Breast epithelium (tissue), 4 donors: Measurements from ENCODE around the gene SLC6A1. TPM values are rescaled to one million over a fixed set of nuclear protein-coding genes. Genes with fewer than 3 reads are reported as not detected.

Source experiments
- DNase-seq, 2 donors: peaks; one replicate each; pipeline ENCODE4 v3.0.0-alpha.2; 2019; ENCODE audit warnings: low spot score in 2 of 2
- H3K27ac ChIP-seq, 2 donors: fragments of 200-600 bp; sonication (generic) in 1 of 2; one replicate each; pipeline ENCODE4 v1.5.1; 2016 to 2019; ENCODE audit warnings: mild to moderate bottlenecking in 1 of 2
- H3K27me3 ChIP-seq, 2 donors: fragments of 200-600 bp; sonication (generic) in 1 of 2; one replicate each; pipeline versions ENCODE4 v1.5.1 to v1.6.0; 2017 to 2019; ENCODE audit warnings: control low read depth in 1 of 2, mild to moderate bottlenecking in 1 of 2
- H3K36me3 ChIP-seq: fragments of 200-600 bp; one replicate; pipeline ENCODE4 v1.5.1; 2019
- H3K4me1 ChIP-seq, 2 donors: fragments of 200-600 bp; sonication (generic); one replicate each; pipeline ENCODE4 v1.5.1; 2016 to 2019; ENCODE audit warnings: control low read depth in 1 of 2
- H3K4me3 ChIP-seq, 3 donors: fragments of 200-600 bp; sonication (generic); 1 replicate in 2 of 3; 2 replicates in 1 of 3; pipeline ENCODE4 v1.5.1; 2016 to 2019; ENCODE audit warnings: mild to moderate bottlenecking in 3 of 3, moderate library complexity in 2 of 3
- H3K9me3 ChIP-seq, 2 donors: fragments of 200-600 bp; sonication (generic) in 1 of 2; one replicate each; pipeline ENCODE4 v1.5.1; 2016 to 2019; ENCODE audit warnings: control low read depth in 1 of 2
- POLR2A ChIP-seq: fragments of 450-650 bp; IDR thresholded peaks from one replicate; pipeline ENCODE4 v1.6.1; 2016; ENCODE audit warnings: antibody characterized with exemption, mild to moderate bottlenecking, moderate library complexity
- POLR2AphosphoS5 ChIP-seq, 3 donors: sonication (generic); formaldehyde crosslinking; IDR thresholded peaks; one replicate each; pipeline ENCODE4 v1.6.1; 2017; ENCODE audit warnings: antibody characterized with exemption in 3 of 3
- intact Hi-C: fragments of 100-400 bp; cut with DNase I; formaldehyde crosslinking; loops from one replicate; pipeline ENCODE4 v1.15.1; 2023; ENCODE audit warnings: low total_unique reads
- total RNA-seq, 3 donors: library from RNA; depleted of rRNA; stranded (reverse); fragments of >200 nt; gene quantifications; one replicate each; pipeline ENCODE4 v1.1.0, GENCODE V29; 2016
- TF ChIP-seq, protein P1 (sequence below), 3 donors: fragments of 450-650 bp; IDR thresholded peaks; one replicate each; pipeline ENCODE4 v1.5.1; 2016 to 2017; ENCODE audit warnings: antibody characterized with exemption in 3 of 3, mild to moderate bottlenecking in 3 of 3, moderate library complexity in 3 of 3

SLC6A1 gene
- total RNA-seq, 3 donors from 2014 or later = under 0.01 to 0.32 (median 0.29) TPM

DNA sequence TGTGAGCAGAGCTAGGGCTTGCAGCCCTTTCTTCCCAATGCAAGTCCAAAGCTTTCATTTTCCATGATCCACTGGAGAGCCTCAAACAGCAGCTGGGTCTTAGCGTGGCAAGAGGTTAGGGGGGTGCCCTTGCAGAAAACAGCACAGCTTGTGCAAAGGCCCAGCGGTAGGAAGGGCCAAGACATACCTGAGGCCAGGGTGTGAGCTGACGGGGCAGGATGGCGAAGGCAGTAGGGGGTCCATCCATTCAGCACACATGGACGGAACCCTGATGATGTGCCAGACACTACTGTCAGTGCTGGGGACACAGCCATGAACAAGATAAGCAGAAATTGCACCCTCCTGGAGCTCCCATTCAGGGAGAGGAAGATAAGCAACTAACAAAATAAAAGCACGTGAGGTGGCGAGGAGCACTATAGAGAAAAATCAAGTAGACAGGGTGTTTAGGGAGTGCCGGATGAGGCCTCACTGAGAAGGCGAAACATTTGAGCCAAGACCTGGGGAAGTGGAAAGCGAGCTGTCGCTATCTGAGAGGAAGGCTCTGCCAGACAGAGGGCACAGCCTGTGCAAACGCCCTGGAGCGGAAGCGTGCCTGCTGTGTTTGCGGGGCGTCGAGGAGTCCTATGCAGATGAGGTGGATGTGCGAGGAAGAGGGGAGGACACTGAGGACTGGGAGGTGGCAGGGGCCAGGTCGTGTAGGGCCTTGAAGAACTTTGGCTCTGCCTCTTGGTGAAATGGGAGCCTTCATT, 43.4 kb downstream of the SLC6A1 start:
- Histone ChIP-seq H3K27me3 (peaks cover 0 to 33% of the 10 kb centered on the region in 2 donors), H3K27ac (no peak overlapping the region)
- intact Hi-C loops = no loop called here

GRCh38 chr3:11037241-11037873, 44.8 kb downstream of the SLC6A1 start:
- Histone ChIP-seq H3K4me1 (no peaks in the 10 kb centered on the region), H3K36me3 (no peaks in the 10 kb centered on the region), H3K27ac (no peak overlapping the region), H3K4me3 (peak overlapping the region in 1 of 3 donors; percentile 8), H3K27me3 (peaks cover 0 to 33% of the 10 kb centered on the region in 2 donors), H3K9me3 (no peaks in the 10 kb centered on the region)
- intact Hi-C loops = no loop called here
- TF ChIP-seq, protein P1, sequence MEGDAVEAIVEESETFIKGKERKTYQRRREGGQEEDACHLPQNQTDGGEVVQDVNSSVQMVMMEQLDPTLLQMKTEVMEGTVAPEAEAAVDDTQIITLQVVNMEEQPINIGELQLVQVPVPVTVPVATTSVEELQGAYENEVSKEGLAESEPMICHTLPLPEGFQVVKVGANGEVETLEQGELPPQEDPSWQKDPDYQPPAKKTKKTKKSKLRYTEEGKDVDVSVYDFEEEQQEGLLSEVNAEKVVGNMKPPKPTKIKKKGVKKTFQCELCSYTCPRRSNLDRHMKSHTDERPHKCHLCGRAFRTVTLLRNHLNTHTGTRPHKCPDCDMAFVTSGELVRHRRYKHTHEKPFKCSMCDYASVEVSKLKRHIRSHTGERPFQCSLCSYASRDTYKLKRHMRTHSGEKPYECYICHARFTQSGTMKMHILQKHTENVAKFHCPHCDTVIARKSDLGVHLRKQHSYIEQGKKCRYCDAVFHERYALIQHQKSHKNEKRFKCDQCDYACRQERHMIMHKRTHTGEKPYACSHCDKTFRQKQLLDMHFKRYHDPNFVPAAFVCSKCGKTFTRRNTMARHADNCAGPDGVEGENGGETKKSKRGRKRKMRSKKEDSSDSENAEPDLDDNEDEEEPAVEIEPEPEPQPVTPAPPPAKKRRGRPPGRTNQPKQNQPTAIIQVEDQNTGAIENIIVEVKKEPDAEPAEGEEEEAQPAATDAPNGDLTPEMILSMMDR (IDR thresholded peaks at IDR 0.05) = no peak
- no peak for TF ChIP-seq POLR2A
- TF ChIP-seq POLR2AphosphoS5 (IDR thresholded peaks at IDR 0.05) = no peak
- DNase-seq = no peak

More for the DNA sequence above, 43.4 kb downstream of the SLC6A1 start:
- Histone ChIP-seq H3K36me3 (no peaks in the 10 kb centered on the region), H3K4me1 (no peaks in the 10 kb centered on the region), H3K4me3 (no peak overlapping the region), H3K9me3 (no peaks in the 10 kb centered on the region)
- TF ChIP-seq POLR2A (no peak), POLR2AphosphoS5 (IDR thresholded peaks at IDR 0.05) (no peak)
- TF ChIP-seq, protein P1 (IDR thresholded peaks at IDR 0.05) = no peak
- DNase-seq = no peak

- H3K4me1 ChIP-seq = no peaks in the 10 kb centered on the region
- H3K36me3 ChIP-seq = no peaks in the 10 kb centered on the region
- TF ChIP-seq POLR2A = no peak
- TF ChIP-seq, protein P1 (IDR thresholded peaks at IDR 0.05) = no peak
- intact Hi-C loops = no loop called here
- H3K27ac ChIP-seq = no peak overlapping the region
- DNase-seq = no peak
- no peak overlapping the region for H3K4me3 ChIP-seq
- H3K27me3 ChIP-seq = peaks cover 0 to 33% of the 10 kb centered on the region in 2 donors
- H3K9me3 ChIP-seq = no peaks in the 10 kb centered on the region
Measured at GRCh38 chr3:11037976-11038375, 45.4 kb downstream of the SLC6A1 start.

- no peak for DNase-seq
- H3K27me3 ChIP-seq = no peaks in the 10 kb centered on the region
- H3K27ac ChIP-seq = no peak overlapping the region
- no peak overlapping the region for H3K4me3 ChIP-seq
- no peaks in the 10 kb centered on the region for H3K4me1 ChIP-seq
- intact Hi-C loops = no loop called here
- H3K36me3 ChIP-seq = no peaks in the 10 kb centered on the region
- H3K9me3 ChIP-seq = no peaks in the 10 kb centered on the region
- TF ChIP-seq, protein P1 (IDR thresholded peaks at IDR 0.05) = no peak
- TF ChIP-seq POLR2AphosphoS5 (IDR thresholded peaks at IDR 0.05) (no peak), POLR2A (no peak)
Measured at GRCh38 chr3:11045536-11045935, 53.0 kb downstream of the SLC6A1 start.

- intact Hi-C loops = no loop called here
- H3K36me3 ChIP-seq = no peaks in the 10 kb centered on the region
- H3K27me3 ChIP-seq = peaks cover 0 to 3% of the 10 kb centered on the region in 2 donors
- no peaks in the 10 kb centered on the region for H3K4me1 ChIP-seq
- H3K4me3 ChIP-seq = no peak overlapping the region
- H3K27ac ChIP-seq = no peak overlapping the region
- TF ChIP-seq, protein P1 (IDR thresholded peaks at IDR 0.05) = no peak
- TF ChIP-seq POLR2AphosphoS5 (IDR thresholded peaks at IDR 0.05) (no peak), POLR2A (no peak)
- no peak for DNase-seq
- H3K9me3 ChIP-seq = no peaks in the 10 kb centered on the region
Measured at GRCh38 chr3:11047500-11047899, 55.0 kb downstream of the SLC6A1 start.
